Measurements from ENCODE around the gene B3GNT3.
"Not testable (repeated sequence)": the region's sequence is repeated elsewhere in the genome, so short reads cannot be mapped to it uniquely, and the experiment has no call there.

B3GNT3 gene

GRCh38 chr19:17767559-17767958 lies 27.4 kb upstream of the B3GNT3 start:
- DNase-seq, result no peak

GRCh38 chr19:17770613-17771012 lies 24.3 kb upstream of the B3GNT3 start:
- DNase-seq, result no peak

GRCh38 chr19:17772172-17772571 lies 22.8 kb upstream of the B3GNT3 start:
- no peak for DNase-seq

- no peak for DNase-seq
These were observed 19.6 kb upstream of the B3GNT3 start for GRCh38 chr19:17775245-17775927.

- no peak for DNase-seq
These were observed 18.7 kb upstream of the B3GNT3 start for GRCh38 chr19:17775991-17776803.

GRCh38 chr19:17777840-17778239 lies 17.1 kb upstream of the B3GNT3 start:
- not testable (repeated sequence) for DNase-seq

GRCh38 chr19:17778251-17778967 lies 16.5 kb upstream of the B3GNT3 start:
- DNase-seq, result no peak

GRCh38 chr19:17778968-17779929 lies 15.7 kb upstream of the B3GNT3 start:
- no peak for DNase-seq

- no peak for DNase-seq
These were observed 14.2 kb upstream of the B3GNT3 start for GRCh38 chr19:17780781-17781180.

- DNase-seq, result not testable (repeated sequence)
These were observed 11.2 kb upstream of the B3GNT3 start for GRCh38 chr19:17783721-17784120.

- no peak for DNase-seq
These were observed 10.5 kb upstream of the B3GNT3 start for GRCh38 chr19:17784201-17785008.

GRCh38 chr19:17787274-17787913 lies 7.5 kb upstream of the B3GNT3 start:
- no peak for DNase-seq

GRCh38 chr19:17788632-17789031 lies 6.3 kb upstream of the B3GNT3 start:
- no peak for DNase-seq

- no peak for DNase-seq
These were observed 4.7 kb upstream of the B3GNT3 start for GRCh38 chr19:17790059-17790780.

- DNase-seq, result no peak
These were observed 567 bp upstream of the B3GNT3 start for GRCh38 chr19:17794412-17794730.

GRCh38 chr19:17795495-17795856 lies 538 bp downstream of the B3GNT3 start:
- no peak for DNase-seq

- no peak for DNase-seq
These were observed 1.3 kb downstream of the B3GNT3 start for GRCh38 chr19:17796013-17796837.

- no peak for DNase-seq
These were observed 2.0 kb downstream of the B3GNT3 start for GRCh38 chr19:17796838-17797423.
